Tibial nerve (tissue), 4 donors: ENCODE data around the gene PXDC1.

Source experiments
- CTCF ChIP-seq, 5 experiments: fragments of 200-600 bp in 3 of 5; fragments of 450-650 bp in 2 of 5; sonication (generic) in 3 of 5; IDR thresholded peaks; one replicate each; pipeline ENCODE4 v1.5.1; 2016 to 2019; ENCODE audit warnings: antibody characterized with exemption in 5 of 5, mild to moderate bottlenecking in 3 of 5, moderate library complexity in 2 of 5
- EP300 ChIP-seq, 2 donors: sonication (generic); formaldehyde crosslinking; IDR thresholded peaks; one replicate each; pipeline ENCODE4 v1.6.1; 2017; ENCODE audit warnings: antibody characterized with exemption in 2 of 2, mild to moderate bottlenecking in 1 of 2
- POLR2A ChIP-seq, 2 donors: fragments of 450-650 bp; IDR thresholded peaks; one replicate each; pipeline ENCODE4 v1.6.1; 2017; ENCODE audit warnings: antibody characterized with exemption in 2 of 2, mild to moderate bottlenecking in 2 of 2, moderate library complexity in 2 of 2

DNA sequence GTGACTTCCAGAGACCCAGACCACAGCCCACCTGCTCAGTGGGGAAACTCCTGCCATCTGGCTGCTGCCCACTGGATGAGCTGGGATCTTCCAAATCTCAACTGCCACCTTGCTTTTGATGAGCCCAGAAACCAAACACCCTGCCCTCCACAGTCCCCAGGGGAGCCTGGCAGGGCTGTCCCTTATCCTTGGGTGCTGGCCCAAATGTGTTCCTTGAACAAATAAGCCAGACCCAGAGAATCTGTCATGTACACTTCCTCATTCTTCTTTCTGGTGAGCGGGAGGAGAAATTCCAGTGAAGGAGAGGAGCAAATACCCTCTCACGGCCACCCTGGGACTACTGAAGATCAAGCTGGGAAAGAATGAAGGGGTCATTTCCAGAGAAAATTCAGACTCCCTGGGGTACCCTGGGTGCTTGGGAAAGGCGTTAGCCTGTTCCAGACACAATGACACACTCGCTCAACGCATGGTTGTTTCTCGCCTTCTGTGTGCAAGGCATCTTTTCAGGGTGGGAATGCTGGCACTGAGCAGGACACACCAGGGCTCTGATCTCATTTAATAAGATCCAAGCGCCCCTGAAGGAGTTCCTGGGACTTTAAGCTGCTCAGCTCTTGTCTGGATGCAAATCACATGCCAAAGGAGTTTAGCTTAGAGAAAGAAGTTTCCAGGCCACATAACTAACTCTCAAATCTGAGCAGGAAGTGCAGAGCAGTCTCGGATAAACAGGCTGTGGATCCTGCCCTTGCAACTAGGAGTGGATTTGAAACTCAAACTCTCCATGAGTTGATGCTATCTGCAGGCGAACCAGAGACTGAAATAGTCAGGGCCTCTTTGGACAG lies 38.5 kb downstream of the PXDC1 start:
- TF ChIP-seq POLR2A (IDR thresholded peaks at IDR 0.05) (no peak), CTCF (IDR thresholded peaks at IDR 0.05) (no peak), EP300 (IDR thresholded peaks at IDR 0.05) (no peak)
